Cardiac fibroblast (primary cell): Measurements from ENCODE around the gene EIF2A.

Source experiments
- DNase-seq, 2 donors: peaks; one replicate each; pipeline versions ENCODE4 v3.0.0 to v3.0.0-alpha.2; 2010; ENCODE audit warnings: low read depth in 2 of 2
- H3K4me3 ChIP-seq, 2 donors: replicated peaks in 1 of 2; 1 replicate in 1 of 2; 2 replicates in 1 of 2; pipeline ENCODE4 v1.5.1; 2011; ENCODE audit warnings: low read depth in 2 of 2, low read length in 2 of 2, mild to moderate bottlenecking in 2 of 2, moderate library complexity in 1 of 2
- TF ChIP-seq, protein P1 (sequence below): IDR thresholded peaks from one replicate; pipeline ENCODE4 v1.5.1; 2011; ENCODE audit warnings: low read depth, mild to moderate bottlenecking, low read length, inconsistent platforms

Gene EIF2A

DNA sequence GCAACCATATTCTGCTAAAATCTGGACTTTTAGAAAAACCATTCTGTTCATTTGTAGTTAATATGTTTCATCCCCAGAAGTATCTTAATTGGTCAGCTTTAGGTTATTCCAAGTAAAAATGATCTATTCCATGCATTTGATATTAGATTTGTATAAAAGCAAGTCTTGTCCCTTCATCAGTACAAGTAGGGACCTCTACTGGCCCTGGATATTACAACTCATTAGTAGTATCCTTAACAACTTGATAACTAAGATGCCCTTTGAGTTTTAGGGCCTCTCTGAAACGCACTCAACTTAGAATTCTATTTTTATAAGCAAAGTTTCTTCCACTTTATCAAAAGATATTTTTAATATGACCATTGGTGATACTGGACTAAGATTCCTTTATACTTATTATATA is 31.3 kb downstream of the EIF2A start:
- H3K4me3 ChIP-seq: no peak overlapping the region
- TF ChIP-seq, protein P1, sequence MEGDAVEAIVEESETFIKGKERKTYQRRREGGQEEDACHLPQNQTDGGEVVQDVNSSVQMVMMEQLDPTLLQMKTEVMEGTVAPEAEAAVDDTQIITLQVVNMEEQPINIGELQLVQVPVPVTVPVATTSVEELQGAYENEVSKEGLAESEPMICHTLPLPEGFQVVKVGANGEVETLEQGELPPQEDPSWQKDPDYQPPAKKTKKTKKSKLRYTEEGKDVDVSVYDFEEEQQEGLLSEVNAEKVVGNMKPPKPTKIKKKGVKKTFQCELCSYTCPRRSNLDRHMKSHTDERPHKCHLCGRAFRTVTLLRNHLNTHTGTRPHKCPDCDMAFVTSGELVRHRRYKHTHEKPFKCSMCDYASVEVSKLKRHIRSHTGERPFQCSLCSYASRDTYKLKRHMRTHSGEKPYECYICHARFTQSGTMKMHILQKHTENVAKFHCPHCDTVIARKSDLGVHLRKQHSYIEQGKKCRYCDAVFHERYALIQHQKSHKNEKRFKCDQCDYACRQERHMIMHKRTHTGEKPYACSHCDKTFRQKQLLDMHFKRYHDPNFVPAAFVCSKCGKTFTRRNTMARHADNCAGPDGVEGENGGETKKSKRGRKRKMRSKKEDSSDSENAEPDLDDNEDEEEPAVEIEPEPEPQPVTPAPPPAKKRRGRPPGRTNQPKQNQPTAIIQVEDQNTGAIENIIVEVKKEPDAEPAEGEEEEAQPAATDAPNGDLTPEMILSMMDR: no peak
- peak; percentile 20 to 24 for DNase-seq

DNA sequence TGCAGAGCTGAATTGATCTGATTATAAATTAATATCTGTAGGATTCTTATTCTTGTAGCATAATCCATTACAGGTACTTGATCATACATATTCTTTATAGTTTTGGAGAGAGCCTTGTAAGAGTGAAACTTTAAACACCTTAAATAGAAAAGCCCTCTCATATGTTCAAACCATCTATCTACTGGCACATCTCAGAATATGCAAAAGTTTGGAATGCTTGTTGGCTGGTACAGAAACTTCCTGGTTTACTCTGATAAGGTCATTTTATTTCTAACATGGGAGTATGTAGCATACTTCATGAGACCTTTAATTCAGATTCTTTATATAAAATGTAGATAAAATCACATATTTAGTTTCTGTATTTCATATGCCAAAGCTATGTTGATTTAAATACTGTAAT is 34.6 kb downstream of the EIF2A start:
- no peak for DNase-seq
- H3K4me3 ChIP-seq: no peak overlapping the region
- TF ChIP-seq, protein P1: no peak

DNA sequence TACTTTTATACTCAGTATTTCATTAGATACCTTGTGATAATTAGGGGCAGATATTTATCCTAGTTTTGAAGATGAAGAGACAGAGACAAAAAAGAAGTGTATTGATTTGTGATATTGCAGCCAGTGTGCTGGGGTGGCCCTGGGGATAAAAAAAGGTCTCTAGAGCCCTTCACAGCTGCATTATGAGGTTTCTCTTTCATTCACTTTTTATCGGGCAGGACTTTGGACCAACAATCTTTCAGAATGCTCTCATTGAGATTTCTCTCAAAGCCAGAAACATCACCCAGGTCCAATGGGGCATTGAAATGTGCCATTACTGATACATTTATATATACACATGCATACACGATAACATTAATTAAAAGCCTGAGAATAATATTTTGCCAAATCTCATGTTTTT is 36.0 kb downstream of the EIF2A start:
- no peak overlapping the region for H3K4me3 ChIP-seq
- TF ChIP-seq, protein P1: no peak
- no peak for DNase-seq

DNA sequence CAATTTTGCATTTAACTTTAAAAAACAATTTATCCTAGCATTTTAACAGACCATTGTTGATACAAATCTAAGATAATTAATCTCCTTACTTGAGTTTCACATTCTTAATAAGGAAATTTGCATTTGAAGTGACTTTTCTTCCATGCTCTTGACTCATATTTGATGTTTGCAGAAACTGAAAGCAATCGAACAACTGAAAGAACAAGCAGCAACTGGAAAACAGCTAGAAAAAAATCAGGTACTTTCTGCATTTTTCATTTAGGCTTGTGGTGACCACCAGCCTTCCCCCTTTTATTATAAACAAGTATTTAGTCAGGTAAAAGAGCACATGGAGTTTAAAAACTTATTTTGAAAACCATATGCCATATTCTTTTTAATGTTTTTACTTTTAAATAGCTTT is 36.4 kb downstream of the EIF2A start:
- TF ChIP-seq, protein P1: no peak
- H3K4me3 ChIP-seq: no peak overlapping the region
- no peak for DNase-seq

DNA sequence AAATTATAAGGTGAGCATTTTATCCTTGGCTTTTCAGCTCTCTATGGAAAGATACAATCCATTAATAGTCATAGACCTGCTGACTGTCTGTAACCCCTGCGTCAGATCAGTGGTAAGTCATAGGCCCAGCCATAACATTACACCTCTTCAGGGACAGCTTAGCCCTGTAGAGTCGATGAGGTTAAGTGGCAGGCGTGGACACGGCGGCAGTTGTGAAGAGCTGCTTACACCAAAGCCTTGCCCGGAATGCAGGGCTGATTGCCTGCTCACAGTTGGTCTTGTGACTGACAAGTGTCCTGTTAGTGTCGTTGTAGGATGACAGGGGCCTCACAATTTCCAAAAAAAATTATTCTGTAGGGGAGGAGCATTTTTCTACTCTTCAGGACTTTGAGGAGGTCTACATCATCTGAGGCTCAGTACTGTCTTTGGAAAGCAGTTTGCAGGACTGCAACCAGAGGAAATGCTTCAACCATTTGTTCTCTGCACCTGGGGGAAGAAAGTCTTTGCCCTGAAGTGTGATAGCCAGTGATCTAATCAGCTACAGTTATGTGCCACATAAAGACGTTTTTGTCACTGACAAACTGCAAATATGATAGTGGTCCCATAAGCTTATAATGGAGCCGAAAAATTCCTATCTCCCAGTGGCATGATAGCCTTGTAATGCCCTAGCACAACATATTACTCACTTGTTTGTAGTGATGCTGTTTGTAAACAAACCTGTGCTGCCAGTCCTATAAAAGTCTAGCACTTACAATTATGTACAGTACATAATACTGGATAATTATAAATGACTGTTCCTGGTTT is 41.6 kb downstream of the EIF2A start:
- TF ChIP-seq, protein P1: no peak
- no peak for DNase-seq
- no peak overlapping the region for H3K4me3 ChIP-seq

DNA sequence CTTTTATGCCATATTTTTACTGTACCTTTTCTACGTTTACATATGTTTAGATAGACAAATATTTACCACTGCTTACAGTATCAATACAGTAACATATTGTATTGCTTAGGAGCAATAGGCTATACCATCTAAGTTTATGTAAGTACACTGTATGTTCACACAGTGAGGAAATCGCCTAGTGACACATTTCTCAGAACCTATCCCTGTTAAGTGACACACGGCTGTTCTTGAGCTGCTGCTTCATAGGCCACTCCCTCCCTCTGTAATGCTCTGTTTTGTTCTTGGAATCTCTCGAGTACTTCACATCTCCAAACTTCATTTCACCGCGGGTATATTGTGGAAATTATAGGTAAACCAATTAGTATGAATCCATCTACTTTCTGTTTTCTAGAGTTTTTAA is 43.2 kb downstream of the EIF2A start:
- TF ChIP-seq, protein P1: no peak
- H3K4me3 ChIP-seq: no peak overlapping the region
- peak; percentile 9 to 27 for DNase-seq

DNA sequence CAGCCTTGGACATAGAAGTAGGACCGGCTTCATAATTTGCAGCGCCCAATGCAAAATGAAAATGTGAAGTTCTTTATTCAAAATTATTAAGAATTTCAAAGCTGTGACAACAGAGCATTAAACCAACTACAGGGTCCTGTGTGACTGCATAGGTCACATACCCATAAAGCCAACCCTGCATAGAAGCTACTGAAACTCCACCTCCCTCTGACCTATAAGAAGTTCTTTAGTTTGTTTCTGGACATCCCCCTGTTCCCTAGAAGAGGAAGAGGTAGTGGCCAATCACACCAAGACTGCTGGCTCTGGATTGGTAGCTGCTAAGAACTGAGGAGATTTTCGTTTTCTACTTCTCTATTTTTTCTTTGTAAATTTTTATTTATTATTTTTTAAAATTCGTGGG is 47.6 kb downstream of the EIF2A start:
- no peak for DNase-seq
- TF ChIP-seq, protein P1: no peak
- no peak overlapping the region for H3K4me3 ChIP-seq
